SK-N-SH (cell line): Measurements from ENCODE around the gene SDR9C7. TPM values are rescaled to one million over a fixed set of nuclear protein-coding genes. Genes with fewer than 3 reads are reported as not detected.

Experiments
- CTCF ChIA-PET: fragments of 300-600, 350-600 bp; formaldehyde crosslinking; extraction: SDS; loops from one replicate; lab custom pipeline; 2021; lab: Yijun Ruan, JAX
- POLR2A ChIA-PET: fragments of 350-600 bp; sonication (Branson Sonifier 250); formaldehyde crosslinking; extraction: SDS; loops from one replicate; lab custom pipeline; 2020; ENCODE audit warnings: antibody characterized with exemption, inconsistent platforms; lab: Yijun Ruan, JAX
- DNase-seq: peaks from one replicate; pipeline ENCODE4 v3.0.0; 2012
- H2AFZ ChIP-seq: fragments of 200-600 bp; sonication (generic); 2 replicates; pipeline ENCODE4 v1.8.1; 2016; ENCODE audit warnings: antibody characterized with exemption, mild to moderate bottlenecking, low read depth
- H3F3A ChIP-seq: fragments of 200-600 bp; sonication (generic); replicated peaks from 2 replicates; pipeline ENCODE3; 2016; ENCODE audit warnings: antibody characterized with exemption, mild to moderate bottlenecking; ENCODE audit not compliant: insufficient read depth
- H3K27ac ChIP-seq, 2 experiments: fragments of 200-500 bp in 1 of 2; fragments of 200-600 bp in 1 of 2; sonication (Bioruptor generic) in 1 of 2; sonication (generic), shearing (Covaris generic) in 1 of 2; 2 replicates each; pipeline versions ENCODE4 v1.5.1 to v1.6.1; 2014 to 2016; ENCODE audit warnings: low read depth in 2 of 2, inconsistent platforms in 1 of 2, low read length in 1 of 2, mild to moderate bottlenecking in 1 of 2, mixed read lengths in 1 of 2
- H3K27me3 ChIP-seq: fragments of 200-600 bp; sonication (generic), shearing (Covaris generic); 2 replicates; pipeline ENCODE4 v1.6.1; 2016; ENCODE audit warnings: mixed run types; ENCODE audit not compliant: insufficient read depth
- H3K36me3 ChIP-seq, 2 experiments: fragments of 200-500 bp in 1 of 2; fragments of 200-600 bp in 1 of 2; sonication (Bioruptor generic) in 1 of 2; sonication (generic) in 1 of 2; replicated peaks in 1 of 2; 2 replicates each; pipeline versions ENCODE3 to v1.5.1; 2014 to 2016; ENCODE audit warnings: low read length in 1 of 2, mild to moderate bottlenecking in 1 of 2; ENCODE audit not compliant: insufficient read depth in 2 of 2, control insufficient read depth in 1 of 2
- H3K4me1 ChIP-seq, 2 experiments: fragments of 200-500 bp in 1 of 2; fragments of 200-600 bp in 1 of 2; sonication (Bioruptor generic) in 1 of 2; sonication (generic), shearing (Covaris generic) in 1 of 2; 2 replicates each; pipeline versions ENCODE4 v1.5.1 to v1.6.1; 2014 to 2016; ENCODE audit warnings: low read depth in 1 of 2, low read length in 1 of 2, mixed run types in 1 of 2; ENCODE audit not compliant: insufficient read depth in 2 of 2, control insufficient read depth in 1 of 2
- H3K4me2 ChIP-seq: fragments of 200-600 bp; sonication (generic), shearing (Covaris generic); 2 replicates; pipeline ENCODE4 v1.6.1; 2017; ENCODE audit warnings: mixed run types
- H3K4me3 ChIP-seq, 2 experiments: fragments of 200-500 bp in 1 of 2; fragments of 200-600 bp in 1 of 2; sonication (Bioruptor generic) in 1 of 2; sonication (generic), shearing (Covaris generic) in 1 of 2; 2 replicates each; pipeline versions ENCODE4 v1.5.1 to v1.8.1; 2014 to 2016; ENCODE audit warnings: low read depth in 2 of 2, inconsistent platforms in 1 of 2, low read length in 1 of 2, mild to moderate bottlenecking in 1 of 2, mixed read lengths in 1 of 2, moderate library complexity in 1 of 2
- H3K79me2 ChIP-seq: fragments of 200-600 bp; sonication (generic); 2 replicates; pipeline ENCODE4 v1.8.1; 2017; ENCODE audit warnings: mild to moderate bottlenecking; ENCODE audit not compliant: insufficient read depth
- H3K9ac ChIP-seq: fragments of 200-600 bp; sonication (generic); 2 replicates; pipeline ENCODE4 v1.6.1; 2017; ENCODE audit warnings: mixed run types
- H3K9me2 ChIP-seq: fragments of 200-600 bp; sonication (generic); 2 replicates; pipeline ENCODE4 v1.6.1; 2017; ENCODE audit warnings: mixed run types
- H3K9me3 ChIP-seq: fragments of 200-600 bp; sonication (generic); 2 replicates; pipeline ENCODE4 v1.6.1; 2017; ENCODE audit warnings: mixed run types, mild to moderate bottlenecking, moderate library complexity
- H4K20me1 ChIP-seq: fragments of 200-600 bp; sonication (generic); 2 replicates; pipeline ENCODE4 v1.6.1; 2017; ENCODE audit warnings: mild to moderate bottlenecking, mixed run types; ENCODE audit not compliant: insufficient read depth
- ELF1 ChIP-seq: IDR thresholded peaks from 2 replicates; pipeline ENCODE4 v1.4.0; 2012
- FOXJ3 ChIP-seq: sonication (generic); formaldehyde crosslinking; IDR thresholded peaks from 2 replicates; pipeline ENCODE4 v1.5.1; 2020; ENCODE audit warnings: mild to moderate bottlenecking, missing genetic modification reagents
- WGBS: methylation state at CpG from one replicate; pipeline ENCODE4 v1.1.6; 2017; ENCODE audit warnings: low lambda C conversion rate; 5-methylcytosine and 5-hydroxymethylcytosine counted together
- polyA plus RNA-seq, 3 experiments: library from polyadenylated mRNA; depleted of rRNA; stranded (reverse); fragments of >200 nt; gene quantifications; 2 replicates each; pipeline ENCODE4 v1.2.3, GENCODE V29; 2012
- TF ChIP-seq, protein P1 (sequence below): IDR thresholded peaks from 2 replicates; pipeline ENCODE4 v1.4.0; 2012; ENCODE audit warnings: low read depth

The SDR9C7 gene
- polyA plus RNA-seq, 1 of the 3 experiments (the other 2 are of a cell fraction): not detected

DNA sequence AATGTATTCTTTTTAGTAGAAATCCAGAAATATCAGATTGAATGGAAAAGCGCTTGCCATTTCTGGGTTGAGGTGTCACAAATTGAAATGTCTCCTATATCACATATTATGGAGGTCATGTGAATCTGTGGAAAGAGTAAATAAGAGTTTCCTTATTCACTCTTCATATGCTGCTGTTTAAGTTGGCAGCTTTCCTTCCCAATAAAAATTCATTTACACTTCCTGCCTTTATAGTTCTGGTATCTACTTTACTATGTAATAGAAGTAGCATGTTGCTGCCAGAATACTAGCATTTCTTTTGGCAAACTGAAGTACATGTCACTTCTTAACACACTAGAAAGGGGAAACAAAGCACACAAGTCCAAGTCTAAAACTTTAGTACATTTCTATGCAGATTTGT is 60.8 kb downstream of the SDR9C7 start:
- Histone ChIP-seq H3K4me1 (no peaks in the 10 kb centered on the region), H2AFZ (no peak overlapping the region), H3K36me3 (no peaks in the 10 kb centered on the region), H4K20me1 (no peaks in the 10 kb centered on the region), H3K27ac (no peak overlapping the region), H3K4me3 (no peak overlapping the region), H3K79me2 (no peaks in the 10 kb centered on the region), H3F3A (no peaks in the 10 kb centered on the region), H3K9ac (no peak overlapping the region), H3K4me2 (no peak overlapping the region), H3K9me2 (no peaks in the 10 kb centered on the region), H3K9me3 (no peaks in the 10 kb centered on the region), H3K27me3 (no peaks in the 10 kb centered on the region)
- CTCF ChIA-PET: no interaction called here
- WGBS: 17% methylated on average over 1 of the region's 1 CpG
- TF ChIP-seq ELF1 (no peak), FOXJ3 (CRISPR knock-in tag) (no peak)
- TF ChIP-seq, protein P1, sequence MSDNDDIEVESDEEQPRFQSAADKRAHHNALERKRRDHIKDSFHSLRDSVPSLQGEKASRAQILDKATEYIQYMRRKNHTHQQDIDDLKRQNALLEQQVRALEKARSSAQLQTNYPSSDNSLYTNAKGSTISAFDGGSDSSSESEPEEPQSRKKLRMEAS: no peak
- no peak for DNase-seq
- POLR2A ChIA-PET: no interaction called here

Other genes starting within 250 kb of the SDR9C7 start
- 38.9 and 40.5 TPM in 2 replicates for gene PTGES3, start 246.1 kb downstream of the SDR9C7 start, polyA plus RNA-seq (2012; rRNA removed)
- gene NACA, start 209.1 kb downstream of the SDR9C7 start, polyA plus RNA-seq (2012; rRNA removed): 523 and 644 TPM in 2 replicates
- 10.3 and 10.9 TPM in 2 replicates for gene PRIM1, start 182.1 kb downstream of the SDR9C7 start, polyA plus RNA-seq (2012; rRNA removed)
- gene HSD17B6, start 171.1 kb downstream of the SDR9C7 start, polyA plus RNA-seq (2012; rRNA removed): 1.2 and 1.5 TPM in 2 replicates
- 0.12 and 0.18 TPM in 2 replicates for gene RDH16, start 23.2 kb upstream of the SDR9C7 start, polyA plus RNA-seq (2012; rRNA removed)
- 3.7 and 4.8 TPM in 2 replicates for gene ZBTB39, start 72.1 kb upstream of the SDR9C7 start, polyA plus RNA-seq (2012; rRNA removed)
- not detected in 2 replicates for gene TAC3, start 82.1 kb upstream of the SDR9C7 start, polyA plus RNA-seq (2012; rRNA removed)
- not detected in 2 replicates for gene MYO1A, start 115.7 kb upstream of the SDR9C7 start, polyA plus RNA-seq (2012; rRNA removed)
- gene NEMP1, start 144.4 kb upstream of the SDR9C7 start, polyA plus RNA-seq (2012; rRNA removed): 6.2 and 8.8 TPM in 2 replicates
- gene NAB2, start 154.7 kb upstream of the SDR9C7 start, polyA plus RNA-seq (2012; rRNA removed): 23.7 and 24.9 TPM in 2 replicates
- gene STAT6, start 177.0 kb upstream of the SDR9C7 start, polyA plus RNA-seq (2012; rRNA removed): 0.15 and 0.42 TPM in 2 replicates
- gene LRP1, start 194.1 kb upstream of the SDR9C7 start, polyA plus RNA-seq (2012; rRNA removed): 18.8 and 55.0 TPM in 2 replicates
- not detected in 2 replicates for gene LRP1-AS, start 213.2 kb upstream of the SDR9C7 start, polyA plus RNA-seq (2012; rRNA removed)